Esophagus (tissue), 2 donors: ENCODE data around the gene CGB5. TPM values are rescaled to one million over a fixed set of nuclear protein-coding genes. Genes with fewer than 3 reads are reported as not detected.
A peak's percentile ranks its signal among the peaks of the same experiment; 100 is the strongest.
"Not testable (repeated sequence)": the region's sequence is repeated elsewhere in the genome, so short reads cannot be mapped to it uniquely, and the experiment has no call there.

Source experiments
- H3K27ac ChIP-seq, 2 donors: one replicate each; pipeline ENCODE4 v1.5.1; 2013; ENCODE audit warnings: low read depth in 2 of 2, mild to moderate bottlenecking in 2 of 2, inconsistent platforms in 1 of 2, low read length in 1 of 2, moderate library complexity in 1 of 2
- H3K27me3 ChIP-seq, 2 donors: one replicate each; pipeline ENCODE4 v1.6.1; 2013; ENCODE audit warnings: low read length in 2 of 2, control low read depth in 1 of 2, mild to moderate bottlenecking in 1 of 2; ENCODE audit not compliant: insufficient read depth in 2 of 2, control insufficient read depth in 1 of 2
- H3K36me3 ChIP-seq, 2 donors: one replicate each; pipeline ENCODE4 v1.6.1; 2013; ENCODE audit warnings: low read length in 1 of 2; ENCODE audit not compliant: control insufficient read depth in 2 of 2, insufficient read depth in 2 of 2
- H3K4me1 ChIP-seq, 2 donors: one replicate each; pipeline ENCODE4 v1.6.1; 2013; ENCODE audit warnings: low read length in 1 of 2; ENCODE audit not compliant: control insufficient read depth in 2 of 2, insufficient read depth in 2 of 2
- H3K4me3 ChIP-seq, 2 donors: one replicate each; pipeline ENCODE4 v1.5.1; 2013; ENCODE audit warnings: low read length in 2 of 2, mild to moderate bottlenecking in 2 of 2, low read depth in 1 of 2, moderate library complexity in 1 of 2
- H3K9me3 ChIP-seq, 2 donors: one replicate each; pipeline ENCODE4 v1.6.1; 2013; ENCODE audit warnings: mild to moderate bottlenecking in 2 of 2, low read depth in 1 of 2, low read length in 1 of 2, moderate library complexity in 1 of 2; ENCODE audit not compliant: control insufficient read depth in 2 of 2, insufficient read depth in 1 of 2
- WGBS, 2 donors: extraction: QIAGEN DNeasy Blood & Tissue Kit; methylation state at CpG; one replicate each; pipeline ENCODE4 v1.1.7; 2013; 5-methylcytosine and 5-hydroxymethylcytosine counted together
- polyA plus RNA-seq, 2 donors: library from polyadenylated mRNA; stranded (reverse); fragments of 200-250 nt; gene quantifications; one replicate each; pipeline ENCODE4 v1.2.3, GENCODE V29; 2013
- donor health status: healthy with polysubstance abuse.
- donor health status: Bipolar disorder and iron deficiency.

Gene CGB5
- polyA plus RNA-seq = under 1 TPM in 1 of 2 donors, not detected in 1; 0.39 TPM

DNA sequence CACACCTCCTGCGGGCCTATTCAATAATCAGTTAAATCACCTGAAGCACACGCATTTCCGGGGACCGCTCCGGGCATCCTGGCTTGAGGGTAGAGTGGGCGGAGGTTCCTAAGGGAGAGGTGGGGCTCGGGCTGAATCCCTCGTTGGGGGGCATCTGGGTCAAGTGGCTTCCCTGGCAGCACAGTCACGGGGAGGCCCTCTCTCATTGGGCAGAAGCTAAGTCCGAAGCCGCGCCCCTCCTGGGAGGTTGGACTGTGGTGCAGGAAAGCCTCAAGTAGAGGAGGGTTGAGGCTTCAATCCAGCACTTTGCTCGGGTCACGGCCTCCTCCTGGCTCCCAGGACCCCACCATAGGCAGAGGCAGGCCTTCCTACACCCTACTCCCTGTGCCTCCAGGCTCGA lies at the start of gene CGB5:
Gene CGB5 (plus strand): TSS at position 301 of the 400 bp plus-strand sequence. CDS start 362 bp downstream, outside the sequence.
- H3K4me1 ChIP-seq, H3K4me3 ChIP-seq, H3K9me3 ChIP-seq, H3K36me3 ChIP-seq, H3K27ac ChIP-seq, H3K27me3 ChIP-seq: not testable (repeated sequence)
- 67 to 71% methylated on average over 15 of the region's 15 CpGs for WGBS, 2 donors

DNA sequence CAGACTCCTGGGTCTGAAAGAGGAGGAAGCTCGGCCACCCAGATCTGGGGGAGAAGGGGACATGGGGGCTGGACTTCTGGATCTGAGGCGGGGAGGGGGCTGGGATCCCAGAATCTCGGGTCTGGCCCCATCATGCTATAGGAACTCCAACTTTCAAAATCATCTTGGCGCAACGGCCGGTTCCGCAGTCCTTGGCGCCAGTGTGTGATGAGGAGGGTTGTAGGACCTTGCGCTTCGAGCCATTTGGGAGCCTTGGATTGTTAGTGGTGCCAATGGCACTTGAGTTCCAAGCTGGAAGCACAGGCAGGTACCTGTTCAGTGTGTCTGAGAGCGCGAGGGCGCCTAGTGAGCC lies 49.6 kb upstream of the CGB5 start:
- Histone ChIP-seq H3K4me1 (peaks cover 14 to 15% of the 10 kb centered on the region in 2 donors), H3K4me3 (peak overlapping the region; percentile 62 to 89), H3K27ac (peak overlapping the region; percentile 94 to 98), H3K27me3 (no peaks in the 10 kb centered on the region), H3K36me3 (peaks cover 0 to 6% of the 10 kb centered on the region in 2 donors), H3K9me3 (no peaks in the 10 kb centered on the region)
- 1 to 3% methylated on average over 13 of the region's 13 CpGs for WGBS, 2 donors

DNA sequence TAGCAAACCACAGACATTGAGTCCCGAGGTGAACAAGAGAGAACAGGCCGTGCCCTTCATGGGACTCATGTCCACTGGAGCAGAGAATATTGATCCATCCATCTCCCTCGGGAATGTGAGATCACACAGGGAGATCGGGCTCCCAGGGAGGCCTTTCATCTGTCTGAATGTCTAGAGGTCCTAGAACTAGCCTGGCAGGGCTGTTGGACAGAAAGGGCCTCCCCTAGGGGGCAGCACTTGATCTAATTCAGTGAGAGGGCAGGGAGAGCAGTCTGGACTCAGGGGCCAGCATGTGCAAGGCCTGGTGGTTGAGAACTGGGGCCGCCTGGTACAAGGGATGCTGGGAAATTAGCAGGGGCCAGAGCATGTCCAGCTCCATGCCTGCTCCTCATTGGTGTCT lies 45.7 kb upstream of the CGB5 start:
- WGBS, 2 donors = 64 to 79% methylated on average over 5 of the region's 5 CpGs
- H3K4me3 ChIP-seq = no peak overlapping the region
- peaks cover 0 to 4% of the 10 kb centered on the region in 2 donors for H3K4me1 ChIP-seq
- no peaks in the 10 kb centered on the region for H3K27me3 ChIP-seq
- no peak overlapping the region for H3K27ac ChIP-seq
- peaks cover 0 to 2% of the 10 kb centered on the region in 2 donors for H3K36me3 ChIP-seq
- no peaks in the 10 kb centered on the region for H3K9me3 ChIP-seq

DNA sequence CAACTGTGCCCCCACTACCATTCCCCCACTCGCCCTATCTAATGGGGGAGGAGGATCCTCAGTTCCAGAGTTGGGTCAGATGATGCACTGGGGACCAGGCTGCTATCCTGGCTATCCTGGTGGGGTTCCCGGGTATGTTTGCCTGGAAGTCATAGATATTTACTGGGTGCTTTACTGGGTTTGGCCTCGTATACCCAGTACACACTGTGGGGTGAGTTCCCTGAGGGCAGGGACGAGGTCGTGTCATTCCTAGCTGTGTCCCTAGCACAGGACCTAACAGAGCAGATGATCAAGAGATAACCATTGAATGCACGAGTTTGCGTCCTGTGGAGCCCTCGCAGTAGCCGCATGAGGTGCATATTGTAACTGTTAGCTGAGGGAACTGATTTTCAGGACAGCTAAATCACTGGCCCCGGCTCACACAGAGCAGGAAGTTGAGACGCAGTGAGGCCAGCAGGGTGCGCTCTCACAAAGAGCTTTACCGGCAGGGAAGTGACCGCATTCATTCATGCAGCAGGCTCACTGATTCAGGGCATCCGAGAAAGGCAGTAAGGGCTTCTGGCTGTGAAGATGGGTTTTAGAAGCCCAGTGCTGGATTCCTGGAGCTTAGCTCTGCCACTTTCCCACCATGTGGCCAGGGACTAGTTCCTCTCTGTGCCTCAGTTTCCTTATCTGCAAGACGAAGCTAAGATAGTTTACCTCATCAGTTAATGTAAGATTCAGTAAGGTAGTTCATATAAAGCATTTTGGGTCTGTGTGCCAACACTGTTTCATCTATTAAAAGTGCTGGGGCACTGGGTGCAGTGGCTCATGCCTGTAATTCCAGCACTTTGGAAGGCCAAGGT lies 43.9 kb upstream of the CGB5 start:
- Histone ChIP-seq H3K27ac (no peak overlapping the region), H3K4me3 (no peak overlapping the region), H3K27me3 (no peaks in the 10 kb centered on the region), H3K4me1 (peaks cover 0 to 4% of the 10 kb centered on the region in 2 donors), H3K36me3 (peaks cover 0 to 8% of the 10 kb centered on the region in 2 donors), H3K9me3 (no peaks in the 10 kb centered on the region)
- 59 to 62% methylated on average over 16 of the region's 16 CpGs for WGBS, 2 donors

DNA sequence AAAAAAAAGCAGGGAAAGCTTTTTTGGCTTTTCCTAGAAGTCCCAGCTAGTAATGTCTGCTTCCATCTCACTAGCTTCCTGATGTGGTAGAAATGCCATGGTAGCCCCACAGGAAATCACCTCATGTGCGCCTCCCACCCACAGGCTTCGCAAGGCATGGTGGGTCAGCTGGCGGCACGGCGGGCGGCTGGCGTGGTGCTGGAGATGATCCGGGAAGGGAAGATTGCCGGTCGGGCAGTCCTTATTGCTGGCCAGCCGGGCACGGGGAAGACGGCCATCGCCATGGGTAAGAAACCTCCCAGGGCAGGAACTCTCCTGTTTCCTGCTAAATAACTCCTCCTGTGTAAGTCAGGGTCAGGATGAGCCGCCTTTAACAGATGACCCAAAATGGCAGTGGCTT lies 39.5 kb upstream of the CGB5 start:
- Histone ChIP-seq H3K4me3 (no peak overlapping the region), H3K27me3 (no peaks in the 10 kb centered on the region), H3K36me3 (peaks cover 13 to 24% of the 10 kb centered on the region in 2 donors), H3K4me1 (no peaks in the 10 kb centered on the region), H3K27ac (no peak overlapping the region), H3K9me3 (no peaks in the 10 kb centered on the region)
- 97 to 99% methylated on average over 15 of the region's 15 CpGs for WGBS, 2 donors

DNA sequence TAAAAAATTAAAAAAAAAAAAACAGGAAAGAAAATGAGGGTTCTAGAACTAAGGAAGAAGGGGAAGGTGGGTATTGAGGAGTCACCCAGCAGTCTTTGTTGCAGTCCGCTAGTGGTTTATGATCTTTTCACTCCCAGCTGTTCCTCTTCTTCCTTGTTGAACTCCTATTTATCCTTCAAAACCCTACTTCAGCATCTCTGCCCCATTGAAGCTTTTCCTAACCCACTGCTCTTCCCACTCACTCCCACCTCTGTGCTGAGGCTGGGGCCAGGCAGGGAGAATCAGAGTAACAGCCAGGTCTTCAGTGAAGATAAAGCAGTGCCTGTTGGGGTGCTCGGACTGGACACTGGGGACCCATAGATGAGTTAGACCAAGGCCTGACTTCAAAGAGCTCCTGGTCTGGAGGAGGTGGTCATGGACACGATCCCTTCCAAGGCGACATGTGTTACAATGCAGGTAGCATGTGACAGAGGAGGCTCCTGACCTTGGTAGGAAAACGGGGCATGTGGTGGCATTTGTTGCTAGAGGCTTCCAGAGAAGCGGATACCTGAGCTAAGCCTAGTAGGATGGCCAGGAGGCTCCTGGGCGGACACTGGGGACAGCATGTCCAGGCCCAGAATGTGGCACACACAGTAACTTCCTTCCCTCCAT lies 38.6 kb upstream of the CGB5 start:
- H3K27me3 ChIP-seq = no peaks in the 10 kb centered on the region
- 95 to 97% methylated on average over 7 of the region's 7 CpGs for WGBS, 2 donors
- H3K36me3 ChIP-seq = peaks cover 13 to 30% of the 10 kb centered on the region in 2 donors
- no peaks in the 10 kb centered on the region for H3K9me3 ChIP-seq
- H3K4me3 ChIP-seq = no peak overlapping the region
- H3K4me1 ChIP-seq = no peaks in the 10 kb centered on the region
- H3K27ac ChIP-seq = no peak overlapping the region

DNA sequence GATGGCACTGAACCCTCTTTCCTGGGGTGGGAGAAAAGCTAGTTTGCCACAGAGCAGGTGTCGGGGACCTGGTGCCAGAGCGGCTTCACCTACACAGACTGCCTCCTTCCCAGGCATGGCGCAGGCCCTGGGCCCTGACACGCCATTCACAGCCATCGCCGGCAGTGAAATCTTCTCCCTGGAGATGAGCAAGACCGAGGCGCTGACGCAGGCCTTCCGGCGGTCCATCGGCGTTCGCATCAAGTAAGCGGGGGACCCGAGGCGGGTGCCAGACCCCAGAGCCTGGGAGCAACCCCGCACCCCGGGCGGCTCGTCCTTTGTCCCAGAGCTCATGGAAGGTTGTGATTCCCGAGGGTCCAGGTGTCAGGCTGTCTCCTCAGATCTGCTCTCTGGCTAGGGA lies 36.7 kb upstream of the CGB5 start:
- Histone ChIP-seq H3K27me3 (no peaks in the 10 kb centered on the region), H3K36me3 (peaks cover 13 to 44% of the 10 kb centered on the region in 2 donors), H3K9me3 (no peaks in the 10 kb centered on the region), H3K4me1 (no peaks in the 10 kb centered on the region), H3K27ac (no peak overlapping the region), H3K4me3 (no peak overlapping the region)
- 96 to 98% methylated on average over 22 of the region's 22 CpGs for whole genome bisulfite sequencing, 2 donors

DNA sequence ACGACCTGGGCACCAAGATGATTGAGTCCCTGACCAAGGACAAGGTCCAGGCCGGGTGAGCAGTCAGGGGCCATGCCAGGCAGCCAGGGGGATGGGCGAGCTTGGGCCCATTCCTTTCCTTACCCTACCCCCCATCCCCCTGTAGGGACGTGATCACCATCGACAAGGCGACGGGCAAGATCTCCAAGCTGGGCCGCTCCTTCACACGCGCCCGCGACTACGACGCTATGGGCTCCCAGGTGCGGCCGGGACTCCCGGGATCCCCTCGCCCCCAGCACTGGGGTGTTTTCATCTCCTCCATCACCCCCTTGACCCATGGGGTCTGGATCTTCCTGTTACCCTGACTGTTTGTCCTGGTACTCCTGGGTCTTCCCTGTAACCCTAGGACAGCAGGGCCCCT lies 33.8 kb upstream of the CGB5 start:
- peaks cover 13 to 49% of the 10 kb centered on the region in 2 donors for H3K36me3 ChIP-seq
- no peaks in the 10 kb centered on the region for H3K27me3 ChIP-seq
- H3K4me3 ChIP-seq = no peak overlapping the region
- no peaks in the 10 kb centered on the region for H3K4me1 ChIP-seq
- H3K9me3 ChIP-seq = no peaks in the 10 kb centered on the region
- 92 to 96% methylated on average over 18 of the region's 18 CpGs for WGBS, 2 donors
- H3K27ac ChIP-seq = no peak overlapping the region

DNA sequence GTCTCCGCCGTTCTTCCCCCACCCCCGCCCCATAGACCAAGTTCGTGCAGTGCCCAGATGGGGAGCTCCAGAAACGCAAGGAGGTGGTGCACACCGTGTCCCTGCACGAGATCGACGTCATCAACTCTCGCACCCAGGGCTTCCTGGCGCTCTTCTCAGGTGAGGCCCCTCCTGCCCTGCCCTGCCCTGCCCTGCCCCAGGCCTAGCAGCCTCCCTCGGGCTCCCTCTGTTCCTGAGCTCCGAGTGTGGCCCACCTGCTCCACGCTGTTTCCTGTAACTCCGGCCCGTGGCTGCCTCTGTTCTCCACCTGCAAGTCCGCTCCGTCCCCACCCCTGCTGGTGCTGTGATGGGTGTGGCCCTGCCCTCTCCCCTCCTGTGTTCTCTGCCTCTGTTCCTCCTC lies 33.2 kb upstream of the CGB5 start:
- WGBS, 2 donors = 89 to 91% methylated on average over 18 of the region's 18 CpGs
- Histone ChIP-seq H3K36me3 (peaks cover 13 to 55% of the 10 kb centered on the region in 2 donors), H3K4me1 (no peaks in the 10 kb centered on the region), H3K4me3 (no peak overlapping the region), H3K9me3 (no peaks in the 10 kb centered on the region), H3K27ac (no peak overlapping the region), H3K27me3 (no peaks in the 10 kb centered on the region)
